Vagina (tissue), 2 donors: ENCODE data around the gene CERS1. TPM values are rescaled to one million over a fixed set of nuclear protein-coding genes. Genes with fewer than 3 reads are reported as not detected.

Source experiments
- DNase-seq, 2 donors: peaks; one replicate each; pipeline ENCODE4 v3.0.0-alpha.2; 2017; ENCODE audit errors: extremely low spot score in 2 of 2
- H3K27ac ChIP-seq: fragments of 200-600 bp; sonication (generic); one replicate; pipeline ENCODE4 v1.5.1; 2019
- H3K27me3 ChIP-seq: fragments of 200-600 bp; sonication (generic); one replicate; pipeline ENCODE4 v1.5.1; 2019
- H3K36me3 ChIP-seq, 2 donors: fragments of 200-600 bp; sonication (generic); one replicate each; pipeline ENCODE4 v1.5.1; 2017 to 2019
- H3K4me1 ChIP-seq: fragments of 200-600 bp; sonication (generic); one replicate; pipeline ENCODE4 v1.5.1; 2019
- H3K4me3 ChIP-seq, 2 donors: fragments of 200-600 bp; sonication (generic); 1 replicate in 1 of 2; 2 replicates in 1 of 2; pipeline ENCODE4 v1.5.1; 2016 to 2019
- H3K9me3 ChIP-seq: fragments of 200-600 bp; sonication (generic); one replicate; pipeline ENCODE4 v1.5.1; 2019
- POLR2A ChIP-seq, 2 donors: fragments of 450-650 bp; IDR thresholded peaks; one replicate each; pipeline ENCODE4 v1.6.1; 2017; ENCODE audit warnings: antibody characterized with exemption in 2 of 2, mild to moderate bottlenecking in 2 of 2, moderate library complexity in 2 of 2
- POLR2AphosphoS5 ChIP-seq, 2 donors: sonication (generic); formaldehyde crosslinking; IDR thresholded peaks; one replicate each; pipeline ENCODE4 v1.9.0; 2017; ENCODE audit warnings: antibody characterized with exemption in 2 of 2, mild to moderate bottlenecking in 2 of 2, low read depth in 1 of 2; ENCODE audit not compliant: insufficient read depth in 1 of 2
- intact Hi-C: fragments of 100-400 bp; cut with DNase I; formaldehyde crosslinking; loops from one replicate; pipeline ENCODE4 v1.15.1; 2023
- total RNA-seq: library from RNA; depleted of rRNA; stranded (reverse); fragments of >200 nt; gene quantifications from one replicate; pipeline ENCODE4 v1.2.3, GENCODE V29; 2016
- TF ChIP-seq, protein P1 (sequence below), 3 experiments: fragments of 450-650 bp in 2 of 3; fragments of 200-600 bp in 1 of 3; sonication (generic) in 1 of 3; IDR thresholded peaks; one replicate each; pipeline ENCODE4 v1.5.1; 2017 to 2019; ENCODE audit warnings: antibody characterized with exemption in 3 of 3, mild to moderate bottlenecking in 2 of 3, moderate library complexity in 2 of 3

CERS1 gene
- total RNA-seq, 1 donor from 2014 or later: 0.49 TPM

DNA sequence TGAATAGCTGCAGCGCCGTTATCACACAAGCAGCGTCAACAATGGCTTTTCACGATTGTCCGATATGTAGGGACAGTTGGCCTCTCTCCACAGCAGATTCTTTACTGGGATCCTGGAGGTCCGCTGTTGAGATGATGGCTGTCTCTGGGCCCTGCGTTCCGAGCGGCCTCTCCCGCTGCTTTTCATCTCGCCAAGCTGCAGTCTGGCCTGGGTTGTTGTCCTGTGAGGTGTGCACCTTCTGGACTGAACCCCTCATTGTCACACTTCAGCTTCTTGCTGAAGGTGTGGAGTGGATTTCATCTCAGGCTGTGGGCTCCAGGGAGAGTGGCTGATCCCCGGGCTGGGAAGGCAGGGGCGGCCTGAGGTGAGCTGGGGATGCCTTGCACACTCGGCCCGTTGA lies 54.6 kb downstream of the CERS1 start:
- Histone ChIP-seq H3K27me3 (no peaks in the 10 kb centered on the region), H3K4me1 (peaks cover 88% of the 10 kb centered on the region), H3K9me3 (no peaks in the 10 kb centered on the region), H3K36me3 (no peaks in the 10 kb centered on the region), H3K27ac (no peak overlapping the region), H3K4me3 (no peak overlapping the region)
- DNase-seq: no peak
- intact Hi-C loops: loop anchor here (10.0 kb wide), 2 partner anchors 157 to 377 kb away; partner anchors contain the start of gene CRTC1
- TF ChIP-seq, protein P1, sequence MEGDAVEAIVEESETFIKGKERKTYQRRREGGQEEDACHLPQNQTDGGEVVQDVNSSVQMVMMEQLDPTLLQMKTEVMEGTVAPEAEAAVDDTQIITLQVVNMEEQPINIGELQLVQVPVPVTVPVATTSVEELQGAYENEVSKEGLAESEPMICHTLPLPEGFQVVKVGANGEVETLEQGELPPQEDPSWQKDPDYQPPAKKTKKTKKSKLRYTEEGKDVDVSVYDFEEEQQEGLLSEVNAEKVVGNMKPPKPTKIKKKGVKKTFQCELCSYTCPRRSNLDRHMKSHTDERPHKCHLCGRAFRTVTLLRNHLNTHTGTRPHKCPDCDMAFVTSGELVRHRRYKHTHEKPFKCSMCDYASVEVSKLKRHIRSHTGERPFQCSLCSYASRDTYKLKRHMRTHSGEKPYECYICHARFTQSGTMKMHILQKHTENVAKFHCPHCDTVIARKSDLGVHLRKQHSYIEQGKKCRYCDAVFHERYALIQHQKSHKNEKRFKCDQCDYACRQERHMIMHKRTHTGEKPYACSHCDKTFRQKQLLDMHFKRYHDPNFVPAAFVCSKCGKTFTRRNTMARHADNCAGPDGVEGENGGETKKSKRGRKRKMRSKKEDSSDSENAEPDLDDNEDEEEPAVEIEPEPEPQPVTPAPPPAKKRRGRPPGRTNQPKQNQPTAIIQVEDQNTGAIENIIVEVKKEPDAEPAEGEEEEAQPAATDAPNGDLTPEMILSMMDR (IDR thresholded peaks at IDR 0.05): no peak
- TF ChIP-seq POLR2A (IDR thresholded peaks at IDR 0.05) (no peak), POLR2AphosphoS5 (IDR thresholded peaks at IDR 0.05; ENCODE audit: insufficient read depth in 1 of 2, low read depth in 1 of 2) (no peak)

DNA sequence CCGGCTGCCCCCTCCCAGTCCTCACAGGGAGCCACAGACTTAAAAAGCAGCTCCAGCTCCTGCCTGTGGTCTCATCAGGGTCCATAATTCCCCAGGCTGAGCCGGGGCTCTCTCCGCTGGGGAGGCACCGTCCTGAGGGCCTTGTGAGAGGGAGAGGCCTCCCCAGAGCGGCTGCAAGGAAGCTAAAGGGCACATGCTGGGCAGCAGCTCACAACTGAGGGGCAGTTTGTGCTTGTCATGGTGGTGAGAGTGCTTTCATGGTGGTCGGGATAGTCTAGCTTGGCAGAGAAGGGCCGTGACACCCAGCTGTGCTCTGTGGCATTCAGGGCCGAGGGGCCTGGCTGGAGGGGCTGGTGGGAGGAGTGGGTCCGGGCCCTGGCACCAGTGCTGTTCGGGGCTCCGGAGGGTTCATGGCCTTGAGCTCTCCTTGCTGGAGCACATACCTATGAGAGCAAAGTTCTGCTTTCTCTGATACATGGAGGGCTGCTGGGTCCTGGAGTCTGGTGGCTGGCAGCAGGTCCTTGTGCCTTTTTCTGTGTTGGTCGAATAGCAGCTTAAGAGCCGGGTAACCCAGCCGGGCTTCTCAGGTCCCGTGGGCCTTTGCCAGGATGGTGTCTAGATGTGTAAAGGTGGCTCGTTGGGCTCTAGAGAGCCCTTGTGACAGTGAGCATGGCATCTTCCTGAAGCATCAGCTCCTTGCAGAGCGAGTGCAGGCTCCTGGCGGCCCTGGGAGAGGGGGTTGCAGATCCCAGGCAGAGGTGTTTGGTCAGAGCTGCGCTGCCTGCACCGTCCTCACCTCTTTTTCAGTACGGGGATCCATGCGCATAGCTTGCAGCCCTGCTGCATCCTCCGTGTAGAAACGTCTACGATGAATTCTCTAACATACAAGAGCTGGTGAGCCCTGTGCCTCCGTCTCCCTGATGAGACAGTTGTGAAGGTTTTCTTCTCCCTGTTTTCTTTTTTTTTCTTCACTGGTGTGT lies 55.4 kb downstream of the CERS1 start:
- no peaks in the 10 kb centered on the region for H3K36me3 ChIP-seq
- H3K4me1 ChIP-seq: peaks cover 88% of the 10 kb centered on the region
- intact Hi-C loops: loop anchor here (10.0 kb wide), 2 partner anchors 156 to 376 kb away; partner anchors contain the start of gene CRTC1
- H3K27ac ChIP-seq: no peak overlapping the region
- H3K27me3 ChIP-seq: no peaks in the 10 kb centered on the region
- DNase-seq: no peak
- no peak overlapping the region for H3K4me3 ChIP-seq
- TF ChIP-seq POLR2AphosphoS5 (IDR thresholded peaks at IDR 0.05; ENCODE audit: insufficient read depth in 1 of 2, low read depth in 1 of 2) (no peak), POLR2A (IDR thresholded peaks at IDR 0.05) (no peak)
- TF ChIP-seq, protein P1 (IDR thresholded peaks at IDR 0.05): no peak
- no peaks in the 10 kb centered on the region for H3K9me3 ChIP-seq

DNA sequence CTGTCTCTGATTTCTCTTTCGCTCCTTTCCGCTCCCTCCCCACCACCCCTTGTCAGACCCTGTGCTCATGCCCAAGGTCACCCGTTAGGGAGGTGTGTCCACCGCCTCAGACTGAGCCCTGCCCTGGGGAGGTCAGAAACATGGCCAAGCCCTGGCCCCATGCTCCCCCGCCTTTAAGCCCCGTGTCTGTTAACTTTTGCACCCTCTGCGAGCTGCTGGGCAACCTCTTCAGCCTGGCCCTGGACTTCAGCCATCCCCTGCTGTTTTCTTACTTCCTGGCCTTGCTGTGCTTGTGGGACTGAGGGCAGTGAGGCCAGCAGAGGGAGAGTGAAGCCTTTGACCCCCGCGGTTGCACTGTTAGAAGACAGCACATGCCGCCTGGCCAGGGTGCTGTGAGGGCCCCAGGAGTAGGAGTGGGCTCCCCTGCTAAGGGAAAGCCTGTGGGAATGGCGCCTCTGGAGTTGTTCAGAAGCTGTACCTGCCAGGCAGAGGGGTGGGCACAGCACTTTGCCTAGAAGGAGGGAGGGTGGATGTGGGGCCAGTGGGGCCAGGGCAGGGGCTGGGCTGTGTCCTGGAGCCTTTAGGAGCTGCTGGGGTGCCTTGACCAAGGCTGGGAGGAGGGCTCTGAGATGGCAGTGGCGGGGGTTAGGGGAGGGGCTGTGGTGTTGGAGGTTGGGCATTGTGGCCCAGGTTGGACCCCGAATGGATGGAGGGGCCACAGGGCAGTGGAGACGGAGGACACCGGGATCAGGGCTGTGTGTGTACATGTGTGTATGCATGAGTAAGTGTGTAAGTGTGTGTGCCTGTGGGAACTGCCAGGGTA lies 56.3 kb downstream of the CERS1 start:
- Histone ChIP-seq H3K4me1 (peaks cover 88% of the 10 kb centered on the region), H3K4me3 (no peak overlapping the region), H3K27ac (no peak overlapping the region), H3K36me3 (no peaks in the 10 kb centered on the region), H3K27me3 (no peaks in the 10 kb centered on the region), H3K9me3 (no peaks in the 10 kb centered on the region)
- intact Hi-C loops: loop anchor here (10.0 kb wide), 2 partner anchors 155 to 375 kb away; partner anchors contain the start of gene CRTC1
- no peak for DNase-seq
- TF ChIP-seq POLR2AphosphoS5 (IDR thresholded peaks at IDR 0.05; ENCODE audit: insufficient read depth in 1 of 2, low read depth in 1 of 2) (no peak), POLR2A (IDR thresholded peaks at IDR 0.05) (no peak)
- TF ChIP-seq, protein P1 (IDR thresholded peaks at IDR 0.05): no peak

DNA sequence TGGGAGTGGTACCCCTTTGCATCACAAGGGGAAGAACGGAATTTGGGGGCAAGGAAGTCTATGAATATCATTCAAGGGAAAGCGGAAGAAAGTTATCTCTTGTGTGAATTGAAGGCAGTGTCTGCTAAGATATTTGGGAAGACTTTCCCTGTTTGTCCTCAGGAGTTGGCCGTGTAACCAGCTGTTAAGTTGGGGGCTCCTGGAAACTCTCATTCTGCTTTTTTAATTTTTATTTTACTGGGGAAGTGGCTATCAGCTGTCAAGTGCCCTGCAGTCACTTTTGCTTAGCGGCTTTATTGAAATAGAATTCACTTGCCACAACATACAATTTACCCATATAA lies 61.3 kb downstream of the CERS1 start:
- H3K9me3 ChIP-seq: no peaks in the 10 kb centered on the region
- peaks cover 69% of the 10 kb centered on the region for H3K4me1 ChIP-seq
- H3K36me3 ChIP-seq: no peaks in the 10 kb centered on the region
- no peak for DNase-seq
- TF ChIP-seq POLR2A (IDR thresholded peaks at IDR 0.05) (no peak), POLR2AphosphoS5 (IDR thresholded peaks at IDR 0.05; ENCODE audit: insufficient read depth in 1 of 2, low read depth in 1 of 2) (no peak)
- TF ChIP-seq, protein P1 (IDR thresholded peaks at IDR 0.05): no peak
- H3K4me3 ChIP-seq: peak overlapping the region in 1 of 2 donors; percentile 89
- intact Hi-C loops: no loop called here
- H3K27ac ChIP-seq: no peak overlapping the region
- no peaks in the 10 kb centered on the region for H3K27me3 ChIP-seq
